BLaER1 treated with 17β-estradiol and CSF1 and Interleukin-3, amounts not matched to agents 10 nM and 100 nM (cell line): ENCODE data around the gene ALX4.

Experiments used
- H3K27ac ChIP-seq, 11 experiments: shearing (Covaris generic); formaldehyde crosslinking; 2 replicates each; pipeline ENCODE4 v1.8.1; 2022
- H3K27me3 ChIP-seq, 11 experiments: shearing (Covaris generic); formaldehyde crosslinking; 2 replicates each; pipeline ENCODE4 v1.8.1; 2022
- H3K36me3 ChIP-seq, 11 experiments: shearing (Covaris generic); formaldehyde crosslinking; 2 replicates each; pipeline ENCODE4 v1.8.1; 2022
- H3K4me1 ChIP-seq, 10 experiments: shearing (Covaris generic); formaldehyde crosslinking; 2 replicates each; pipeline ENCODE4 v1.8.1; 2022
- H3K4me2 ChIP-seq, 11 experiments: shearing (Covaris generic); formaldehyde crosslinking; 2 replicates each; pipeline ENCODE4 v1.8.1; 2022
- H3K4me3 ChIP-seq, 10 experiments: shearing (Covaris generic); formaldehyde crosslinking; 2 replicates each; pipeline ENCODE4 v1.8.1; 2022
- H3K9ac ChIP-seq, 11 experiments: shearing (Covaris generic); formaldehyde crosslinking; 2 replicates each; pipeline ENCODE4 v1.8.1; 2022
- H3K9me3 ChIP-seq, 11 experiments: shearing (Covaris generic); formaldehyde crosslinking; replicated peaks in 1 of 11; 2 replicates each; pipeline ENCODE4 v1.8.1; 2022
- H4K20me1 ChIP-seq, 11 experiments: shearing (Covaris generic); formaldehyde crosslinking; 2 replicates each; pipeline ENCODE4 v1.8.1; 2022
- Cebpa-rat ChIP-seq, 11 experiments: shearing (Covaris generic); IDR thresholded peaks; 2 replicates each; pipeline ENCODE4 v1.8.1; 2022

Gene ALX4

DNA sequence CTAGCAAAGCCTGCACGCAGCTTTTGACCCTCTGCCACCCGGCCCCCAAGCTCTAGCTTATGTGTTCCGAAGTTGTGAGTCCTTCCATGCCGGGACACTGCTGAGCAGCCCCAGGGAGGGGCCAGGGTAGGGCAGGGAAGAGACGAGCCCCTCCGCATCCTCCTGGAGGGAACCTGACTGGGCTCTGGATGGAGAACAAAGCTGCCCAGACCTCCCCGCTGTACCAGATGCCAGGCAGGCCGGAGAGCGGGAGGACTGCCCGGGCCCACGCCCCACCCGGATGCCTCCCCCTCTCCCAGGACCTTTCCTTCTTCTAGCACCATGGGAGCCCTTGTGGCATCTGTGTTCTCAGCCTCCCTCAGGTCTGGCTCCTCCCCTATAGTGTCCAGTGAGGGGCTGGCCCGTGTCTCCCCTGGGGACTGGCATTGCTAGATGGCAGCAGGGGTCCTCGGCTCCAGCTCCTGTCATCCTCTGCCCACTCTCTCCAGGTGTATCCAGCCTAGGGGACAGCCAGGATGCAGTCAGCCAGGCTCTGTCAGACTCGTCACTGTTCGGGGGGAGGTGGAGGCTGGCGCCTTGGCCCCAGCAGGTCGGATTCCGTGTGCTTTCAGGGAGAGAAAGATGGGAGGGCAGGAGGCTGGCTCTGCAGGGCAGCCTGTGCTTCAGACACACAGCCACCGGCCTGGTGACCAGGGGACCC is 46.1 kb downstream of the ALX4 start:
- Histone ChIP-seq H3K36me3 (no peaks in the 10 kb centered on the region), H3K27me3 (no peaks in the 10 kb centered on the region), H3K4me2 (no peak overlapping the region), H4K20me1 (no peaks in the 10 kb centered on the region; a peak in 2 of 22 replicates), H3K9me3 (no peaks in the 10 kb centered on the region), H3K9ac (no peak overlapping the region), H3K4me3 (no peak overlapping the region), H3K4me1 (peaks cover 0 to 4% (median under 1%) of the 10 kb centered on the region in 10 experiments; a peak in 6 of 20 replicates), H3K27ac (no peak overlapping the region)
- no peak for TF ChIP-seq Cebpa-rat (IDR thresholded peaks at IDR 0.05)

DNA sequence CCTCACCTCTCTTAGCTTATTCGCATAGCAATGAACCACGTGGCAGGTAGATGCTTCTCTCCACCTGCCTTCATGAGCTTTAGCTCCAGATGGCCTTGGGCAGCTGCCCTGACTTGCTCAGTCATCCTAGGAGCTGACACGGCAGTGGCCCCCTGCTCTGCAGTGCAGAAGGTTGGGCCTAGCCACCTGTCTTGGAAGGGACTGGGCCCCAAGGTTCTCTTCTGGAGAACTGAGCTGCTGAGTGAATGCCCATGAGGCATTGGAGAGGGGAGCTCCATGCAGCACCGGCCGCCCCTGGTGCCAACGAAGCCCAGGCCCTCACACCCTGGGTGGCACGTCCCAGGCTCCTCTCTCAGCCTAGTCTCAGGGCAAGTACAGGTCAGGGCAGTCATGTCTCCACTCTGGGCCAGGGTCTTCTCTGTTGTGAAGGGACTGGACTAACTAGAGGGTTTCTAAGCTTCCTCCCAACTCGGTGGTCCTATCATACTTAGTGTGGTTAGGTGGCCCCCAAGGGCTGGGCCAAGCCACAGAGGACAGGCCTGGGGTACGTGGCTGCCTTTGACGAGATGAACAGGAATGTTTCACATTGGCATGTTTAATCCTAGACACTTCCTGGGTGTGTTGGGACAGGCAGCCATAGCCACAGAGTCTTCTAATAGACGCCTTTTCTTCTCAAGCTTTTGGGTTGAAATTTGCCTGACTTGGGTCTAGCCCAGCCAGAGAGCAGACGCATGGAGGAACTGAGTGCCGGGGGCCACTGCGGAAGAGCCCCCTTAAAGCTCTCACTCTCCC is 47.9 kb downstream of the ALX4 start:
- H3K27me3 ChIP-seq, result no peaks in the 10 kb centered on the region
- H4K20me1 ChIP-seq, result no peaks in the 10 kb centered on the region; a peak in 2 of 22 replicates
- no peak for TF ChIP-seq Cebpa-rat (IDR thresholded peaks at IDR 0.05)
- no peak overlapping the region for H3K9ac ChIP-seq
- H3K27ac ChIP-seq, result no peak overlapping the region
- 0 out of 22 replicates have a peak, but pooled peaks cover 0 to 4% (median 0%) of the 10 kb centered on the region in 11 experiments for H3K9me3 ChIP-seq
- H3K4me1 ChIP-seq, result peaks cover 0 to 21% (median 13%) of the 10 kb centered on the region in 10 experiments; a peak in 13 of 20 replicates
- H3K36me3 ChIP-seq, result no peaks in the 10 kb centered on the region
- no peak overlapping the region for H3K4me3 ChIP-seq
- no peak overlapping the region for H3K4me2 ChIP-seq

- H3K4me2 ChIP-seq, result no peak overlapping the region
- H3K4me1 ChIP-seq, result peaks cover 0 to 24% (median 17%) of the 10 kb centered on the region in 10 experiments; a peak in 13 of 20 replicates
- H3K4me3 ChIP-seq, result no peak overlapping the region
- H4K20me1 ChIP-seq, result no peaks in the 10 kb centered on the region; a peak in 2 of 22 replicates
- no peak overlapping the region for H3K9ac ChIP-seq
- no peak for TF ChIP-seq Cebpa-rat (IDR thresholded peaks at IDR 0.05)
- no peaks in the 10 kb centered on the region for H3K36me3 ChIP-seq
- no peaks in the 10 kb centered on the region for H3K27me3 ChIP-seq
- no peak overlapping the region for H3K27ac ChIP-seq
- 0 out of 22 replicates have a peak, but pooled peaks cover 0 to 4% (median 0%) of the 10 kb centered on the region in 11 experiments for H3K9me3 ChIP-seq
Measured at GRCh38 chr11:44260081-44260480, 49.9 kb downstream of the ALX4 start.

DNA sequence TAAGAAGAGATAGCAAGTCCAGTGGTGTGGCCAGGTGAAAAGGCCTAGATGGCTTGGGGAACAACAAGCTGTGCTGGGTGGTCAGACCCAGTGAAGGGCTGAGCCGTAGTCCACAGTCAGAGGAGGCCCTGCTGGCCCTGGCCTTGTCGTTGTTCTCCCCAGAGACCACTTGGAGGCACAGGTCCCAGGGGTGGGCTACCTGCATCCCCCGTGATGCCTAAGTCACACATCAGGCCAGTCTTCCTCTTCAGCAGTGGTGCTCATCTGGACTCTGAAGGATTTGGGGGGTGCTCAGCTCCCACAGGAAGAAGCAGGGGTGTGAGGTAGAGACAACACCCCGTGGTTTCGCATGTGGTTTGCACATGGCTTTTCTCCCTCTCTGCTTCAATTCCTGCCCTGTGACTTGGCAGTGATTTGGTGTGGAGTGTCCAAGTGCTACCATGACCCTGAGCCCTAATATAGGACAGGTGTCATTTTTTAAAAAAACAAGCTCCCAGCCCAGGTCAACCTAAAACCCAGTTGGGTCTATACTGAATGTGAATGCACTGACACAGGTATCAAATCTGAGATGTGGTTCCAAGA is 51.0 kb downstream of the ALX4 start:
- H3K4me1 ChIP-seq, result peaks cover 0 to 24% (median 17%) of the 10 kb centered on the region in 10 experiments; a peak in 13 of 20 replicates
- peak overlapping the region in 2 of 11 experiments; percentile 15; a peak in 1 of 22 replicates for H3K4me2 ChIP-seq
- H3K27me3 ChIP-seq, result no peaks in the 10 kb centered on the region
- H4K20me1 ChIP-seq, result no peaks in the 10 kb centered on the region; a peak in 2 of 22 replicates
- peaks cover 4 to 8% (median 5%) of the 10 kb centered on the region in 11 experiments; a peak in 16 of 22 replicates for H3K9me3 ChIP-seq
- H3K27ac ChIP-seq, result no peak overlapping the region
- H3K4me3 ChIP-seq, result no peak overlapping the region
- TF ChIP-seq Cebpa-rat (IDR thresholded peaks at IDR 0.05), result no peak
- H3K36me3 ChIP-seq, result no peaks in the 10 kb centered on the region; a peak in 1 of 22 replicates
- no peak overlapping the region for H3K9ac ChIP-seq

DNA sequence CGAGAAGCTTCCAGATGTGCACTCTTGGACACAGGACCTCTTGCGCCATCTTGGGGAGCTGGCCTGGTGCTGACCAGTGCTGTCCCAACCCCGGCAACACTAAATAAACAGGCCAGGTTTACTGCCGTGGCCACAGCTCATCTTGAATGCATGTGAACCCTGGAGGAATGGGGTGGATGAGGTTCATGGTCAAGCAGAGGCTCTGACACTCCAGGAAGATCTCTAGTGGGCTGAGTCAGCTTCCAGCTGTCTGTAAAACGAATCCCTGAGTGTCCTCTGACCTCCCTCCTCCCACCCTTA is 51.8 kb downstream of the ALX4 start:
- no peak overlapping the region for H3K9ac ChIP-seq
- TF ChIP-seq Cebpa-rat (IDR thresholded peaks at IDR 0.05), result no peak
- H3K36me3 ChIP-seq, result peaks cover 0 to 5% (median under 1%) of the 10 kb centered on the region in 11 experiments; a peak in 13 of 22 replicates
- H3K27me3 ChIP-seq, result no peaks in the 10 kb centered on the region
- no peak overlapping the region for H3K4me3 ChIP-seq
- H3K4me1 ChIP-seq, result peaks cover 0 to 24% (median 17%) of the 10 kb centered on the region in 10 experiments; a peak in 13 of 20 replicates
- no peak overlapping the region for H3K27ac ChIP-seq
- no peaks in the 10 kb centered on the region; a peak in 2 of 22 replicates for H4K20me1 ChIP-seq
- peaks cover 10 to 16% (median 13%) of the 10 kb centered on the region in 11 experiments for H3K9me3 ChIP-seq
- H3K4me2 ChIP-seq, result peak overlapping the region in 6 of 11 experiments; percentile 2 to 48 (median 31); a peak in 6 of 22 replicates

DNA sequence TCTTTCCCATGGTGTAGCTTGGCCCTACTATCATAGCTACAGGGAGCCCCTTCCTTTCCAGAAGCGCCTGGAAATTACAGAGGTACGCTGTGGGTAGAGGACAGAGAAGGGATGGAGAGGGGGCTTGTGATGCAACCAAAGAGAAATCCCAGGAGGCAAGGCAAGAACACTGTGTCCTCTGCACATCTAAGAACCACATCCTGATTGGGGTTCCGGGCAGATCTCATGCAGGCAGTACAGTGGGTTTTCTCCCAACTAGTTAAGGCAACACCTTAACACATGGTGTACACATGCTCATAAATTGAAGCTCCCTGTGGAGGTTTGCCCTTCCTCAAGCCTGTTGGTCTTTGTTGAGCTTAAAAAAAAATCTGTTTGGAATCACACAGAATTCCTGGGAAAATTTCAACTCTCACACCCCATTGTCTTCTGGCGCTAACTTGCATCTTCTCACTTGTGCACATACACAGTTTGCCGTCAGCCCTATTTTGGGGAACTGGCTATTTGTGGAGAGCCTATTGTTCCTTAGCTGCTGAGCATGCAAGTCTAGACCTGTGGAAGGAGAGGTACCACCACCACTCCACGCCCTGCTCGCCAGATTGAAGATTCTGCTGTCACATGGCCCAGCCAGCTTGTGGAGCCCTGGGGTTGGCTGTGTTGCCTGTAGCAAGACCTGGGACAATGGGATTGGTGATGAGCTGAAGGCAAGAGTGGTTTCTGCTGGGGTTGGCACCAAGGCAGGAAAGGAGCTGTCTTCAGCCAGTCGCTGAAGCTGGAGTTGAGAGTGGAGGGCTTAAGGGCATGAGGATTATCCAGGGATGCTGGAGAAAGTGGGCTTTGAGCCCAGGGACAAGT is 52.4 kb downstream of the ALX4 start:
- Histone ChIP-seq H4K20me1 (no peaks in the 10 kb centered on the region), H3K9ac (no peak overlapping the region), H3K36me3 (peaks cover 3 to 11% (median 7%) of the 10 kb centered on the region in 11 experiments; a peak in 18 of 22 replicates), H3K4me1 (peaks cover 0 to 24% (median 17%) of the 10 kb centered on the region in 10 experiments; a peak in 13 of 20 replicates), H3K27me3 (no peaks in the 10 kb centered on the region), H3K4me2 (peak overlapping the region in 9 of 11 experiments; percentile 2 to 48 (median 19); a peak in 12 of 22 replicates), H3K9me3 (peaks cover 16 to 22% (median 19%) of the 10 kb centered on the region in 11 experiments), H3K27ac (no peak overlapping the region), H3K4me3 (no peak overlapping the region)
- TF ChIP-seq Cebpa-rat (IDR thresholded peaks at IDR 0.05), result no peak

DNA sequence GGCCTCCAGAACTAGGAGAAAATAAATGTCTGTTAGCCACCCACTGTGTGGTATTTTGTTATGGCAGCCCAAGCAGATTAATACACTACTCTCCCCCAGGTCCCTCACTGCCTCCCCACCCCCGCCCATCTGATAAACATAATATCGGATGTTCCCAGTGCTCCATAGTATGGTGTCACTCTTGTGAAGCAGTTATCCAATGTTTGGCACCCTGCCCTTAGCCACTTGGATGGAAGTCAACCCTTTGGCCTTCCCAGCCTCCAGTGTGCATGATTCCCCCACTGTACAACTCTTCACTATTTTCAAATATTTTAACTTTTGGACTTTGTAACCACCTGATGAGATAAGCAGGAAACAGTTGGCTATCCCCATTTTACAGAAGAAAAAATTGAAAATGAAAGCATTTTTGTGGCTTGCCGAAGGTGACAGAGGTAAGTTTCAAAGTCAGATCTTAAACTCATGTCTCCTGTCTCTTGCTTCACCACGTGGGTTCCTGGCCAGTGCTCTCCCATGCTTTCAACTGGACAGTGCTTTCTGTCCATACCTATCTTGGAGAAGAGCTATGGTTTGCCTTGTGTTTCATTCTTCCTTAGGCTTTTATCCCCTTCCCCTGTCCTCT is 53.2 kb downstream of the ALX4 start:
- no peak for TF ChIP-seq Cebpa-rat (IDR thresholded peaks at IDR 0.05)
- Histone ChIP-seq H3K4me3 (no peak overlapping the region), H3K27me3 (no peaks in the 10 kb centered on the region), H3K27ac (no peak overlapping the region), H3K4me2 (peak overlapping the region in 6 of 11 experiments; percentile 17 to 48 (median 39); a peak in 10 of 22 replicates), H3K9ac (no peak overlapping the region), H3K4me1 (peaks cover 0 to 24% (median 17%) of the 10 kb centered on the region in 10 experiments; a peak in 13 of 20 replicates), H3K9me3 (peaks cover 24 to 29% (median 27%) of the 10 kb centered on the region in 11 experiments), H4K20me1 (no peaks in the 10 kb centered on the region), H3K36me3 (peaks cover 10 to 19% (median 14%) of the 10 kb centered on the region in 11 experiments; a peak in 20 of 22 replicates)
